Measurements from ENCODE around the gene BTN3A1. TPM values are rescaled to one million over a fixed set of nuclear protein-coding genes. Genes with fewer than 3 reads are reported as not detected.

Gene BTN3A1
- total and polyA plus RNA-seq, 2 of the 13 experiments (the other 11 are each of a cell fraction or from before 2014, with no cell fraction given), result 13.3 to 14.0 TPM

- ChIA-PET POLR2A (interaction anchor here (1.0 to 1.5 kb wide), 4 partner anchors 37 to 297 kb away, joined by 4 read pairs; partner anchors contain the start of gene BTN2A2), CTCF (ENCODE audit: low intra/inter-chr PET ratio, low total read pairs) (interaction anchor here (1.0 to 2.3 kb wide), 3 partner anchors 27 to 130 kb away, joined by 3 to 17 read pairs (median 3); no protein-coding TSS in a partner anchor)
- FAIRE-seq (peak; percentile 79), DNase-seq (ENCODE audit: low spot score) (peak; percentile 61), ATAC-seq (peak; percentile 68)
- Histone ChIP-seq H3K4me1 (ENCODE audit: insufficient read depth, low read length) (peaks cover 56% of the 10 kb centered on the region), H3K9me3 (ENCODE audit: low read length) (peaks cover 18% of the 10 kb centered on the region), H3K36me3 (replicated peaks in 1 of 2; ENCODE audit: control insufficient read depth in 1 of 2, insufficient read depth in 2 of 2, low read length in 2 of 2) (no peaks in the 10 kb centered on the region), H4K20me1 (ENCODE audit: insufficient read depth, low read length) (no peaks in the 10 kb centered on the region), H3K79me2 (ENCODE audit: insufficient read depth, low read length) (no peaks in the 10 kb centered on the region), H3K4me3 (replicated peaks in 1 of 3; ENCODE audit: insufficient read depth in 1 of 3, low read depth in 2 of 3, low read length in 3 of 3) (peak overlapping the region; percentile 79 to 85 (median 80)), H3K27ac (ENCODE audit: extremely low read length, insufficient read depth, low read length) (peak overlapping the region; percentile 60), H2AFZ (ENCODE audit: low read length) (peak overlapping the region; percentile 90), H3K9ac (ENCODE audit: insufficient read depth, low read depth, low read length) (peak overlapping the region; percentile 84), H3K4me2 (ENCODE audit: low read depth, low read length) (peak overlapping the region; percentile 98), H3K27me3 (ENCODE audit: control insufficient read depth in 1 of 2, insufficient read depth in 2 of 2, low read length in 2 of 2) (no peaks in the 10 kb centered on the region; a peak in 1 of 5 replicates)
- in situ Hi-C loops (cut with HindIII; ENCODE audit: extremely low pct_ligation_motif_present, low pct_unique_long_range_greater_than_20kb), result loop anchor here (5.0 kb wide), 1 partner anchor 78 kb away; no protein-coding TSS in a partner anchor
- BruUV-seq (replicated peaks), result no TSS peak
- 16% methylated on average over 4 of the region's 4 CpGs for WGBS (ENCODE audit: low lambda C conversion rate)
- intact Hi-C loops (cut with micrococcal nuclease; ENCODE audit: unreplicated experiment), result loop anchor here (1.0 to 2.0 kb wide), 3 partner anchors 32 to 112 kb away; no protein-coding TSS in a partner anchor
- TF ChIP-seq GZF1 (CRISPR knock-in tag; IDR thresholded peaks at IDR 0.05), result no peak
- no peak for TF ChIP-seq ZZZ3 (CRISPR knock-in tag; IDR thresholded peaks at IDR 0.05; ENCODE audit: borderline replicate concordance)
- TF ChIP-seq ZGPAT (CRISPR knock-in tag; IDR thresholded peaks at IDR 0.05), result peak; percentile 14; the same call in 1 of the 2 replicates
- no peak for TF ChIP-seq TGIF2 (CRISPR knock-in tag; IDR thresholded peaks at IDR 0.05)
- TF ChIP-seq, protein P1, sequence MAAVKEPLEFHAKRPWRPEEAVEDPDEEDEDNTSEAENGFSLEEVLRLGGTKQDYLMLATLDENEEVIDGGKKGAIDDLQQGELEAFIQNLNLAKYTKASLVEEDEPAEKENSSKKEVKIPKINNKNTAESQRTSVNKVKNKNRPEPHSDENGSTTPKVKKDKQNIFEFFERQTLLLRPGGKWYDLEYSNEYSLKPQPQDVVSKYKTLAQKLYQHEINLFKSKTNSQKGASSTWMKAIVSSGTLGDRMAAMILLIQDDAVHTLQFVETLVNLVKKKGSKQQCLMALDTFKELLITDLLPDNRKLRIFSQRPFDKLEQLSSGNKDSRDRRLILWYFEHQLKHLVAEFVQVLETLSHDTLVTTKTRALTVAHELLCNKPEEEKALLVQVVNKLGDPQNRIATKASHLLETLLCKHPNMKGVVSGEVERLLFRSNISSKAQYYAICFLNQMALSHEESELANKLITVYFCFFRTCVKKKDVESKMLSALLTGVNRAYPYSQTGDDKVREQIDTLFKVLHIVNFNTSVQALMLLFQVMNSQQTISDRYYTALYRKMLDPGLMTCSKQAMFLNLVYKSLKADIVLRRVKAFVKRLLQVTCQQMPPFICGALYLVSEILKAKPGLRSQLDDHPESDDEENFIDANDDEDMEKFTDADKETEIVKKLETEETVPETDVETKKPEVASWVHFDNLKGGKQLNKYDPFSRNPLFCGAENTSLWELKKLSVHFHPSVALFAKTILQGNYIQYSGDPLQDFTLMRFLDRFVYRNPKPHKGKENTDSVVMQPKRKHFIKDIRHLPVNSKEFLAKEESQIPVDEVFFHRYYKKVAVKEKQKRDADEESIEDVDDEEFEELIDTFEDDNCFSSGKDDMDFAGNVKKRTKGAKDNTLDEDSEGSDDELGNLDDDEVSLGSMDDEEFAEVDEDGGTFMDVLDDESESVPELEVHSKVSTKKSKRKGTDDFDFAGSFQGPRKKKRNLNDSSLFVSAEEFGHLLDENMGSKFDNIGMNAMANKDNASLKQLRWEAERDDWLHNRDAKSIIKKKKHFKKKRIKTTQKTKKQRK (IDR thresholded peaks at IDR 0.05; ENCODE audit: low read length), result no peak
- no peak for TF ChIP-seq ZNF678 (CRISPR knock-in tag; IDR thresholded peaks at IDR 0.05)
- no peak for TF ChIP-seq ZFP36 (IDR thresholded peaks at IDR 0.05; ENCODE audit: borderline replicate concordance, low read depth, low read length, partially characterized antibody)
- TF ChIP-seq NFE2L2 (IDR thresholded peaks at IDR 0.05; ENCODE audit: low read length), result no peak
- no peak for TF ChIP-seq ZNF766 (CRISPR knock-in tag; IDR thresholded peaks at IDR 0.05; ENCODE audit: borderline replicate concordance)
- TF ChIP-seq ZNF644 (CRISPR knock-in tag; IDR thresholded peaks at IDR 0.05; ENCODE audit: low read depth), result no peak; the same call in 1 of the 2 replicates
- no peak for TF ChIP-seq ZSCAN30 (CRISPR knock-in tag; IDR thresholded peaks at IDR 0.05)
- TF ChIP-seq ZNF563 (CRISPR knock-in tag; IDR thresholded peaks at IDR 0.05), result no peak
- TF ChIP-seq SRF (IDR thresholded peaks at IDR 0.05; ENCODE audit: low read depth, low read length), result no peak
- no peak for TF ChIP-seq HNF4G (IDR thresholded peaks at IDR 0.05; ENCODE audit: borderline replicate concordance, low read depth, low read length)
- no peak for TF ChIP-seq HNF4G (CRISPR knock-in tag; IDR thresholded peaks at IDR 0.05; ENCODE audit: borderline replicate concordance, low read depth)
- no peak for TF ChIP-seq MED1 (CRISPR knock-in tag; IDR thresholded peaks at IDR 0.05)
- no peak for TF ChIP-seq ZFP1 (CRISPR knock-in tag; IDR thresholded peaks at IDR 0.05)
- no peak for TF ChIP-seq ZNF432 (CRISPR knock-in tag; IDR thresholded peaks at IDR 0.05; ENCODE audit: borderline replicate concordance)
- TF ChIP-seq TEAD3 (CRISPR knock-in tag; optimal IDR thresholded peaks at IDR 0.05; ENCODE audit: borderline replicate concordance), result peak; percentile 36
- peak; percentile 74 for TF ChIP-seq SMC3 (IDR thresholded peaks at IDR 0.05; ENCODE audit: low read length)
- no peak for TF ChIP-seq ZNF562 (CRISPR knock-in tag; IDR thresholded peaks at IDR 0.05; ENCODE audit: borderline replicate concordance)
Measured at GRCh38 chr6:26420688-26421171, 18.7 kb downstream of the BTN3A1 start.
